SHP77 treated with DMSO at 0.1 percent for 48 hours (cell line): ENCODE results near the gene GALNT10.
"Not testable (repeated sequence)": the region's sequence is repeated elsewhere in the genome, so short reads cannot be mapped to it uniquely, and the experiment has no call there.

Experiments used
- DNase-seq: peaks from one replicate; lab custom pipeline; 2025; lab: John Stamatoyannopoulos, UW

The GALNT10 gene, protein sequence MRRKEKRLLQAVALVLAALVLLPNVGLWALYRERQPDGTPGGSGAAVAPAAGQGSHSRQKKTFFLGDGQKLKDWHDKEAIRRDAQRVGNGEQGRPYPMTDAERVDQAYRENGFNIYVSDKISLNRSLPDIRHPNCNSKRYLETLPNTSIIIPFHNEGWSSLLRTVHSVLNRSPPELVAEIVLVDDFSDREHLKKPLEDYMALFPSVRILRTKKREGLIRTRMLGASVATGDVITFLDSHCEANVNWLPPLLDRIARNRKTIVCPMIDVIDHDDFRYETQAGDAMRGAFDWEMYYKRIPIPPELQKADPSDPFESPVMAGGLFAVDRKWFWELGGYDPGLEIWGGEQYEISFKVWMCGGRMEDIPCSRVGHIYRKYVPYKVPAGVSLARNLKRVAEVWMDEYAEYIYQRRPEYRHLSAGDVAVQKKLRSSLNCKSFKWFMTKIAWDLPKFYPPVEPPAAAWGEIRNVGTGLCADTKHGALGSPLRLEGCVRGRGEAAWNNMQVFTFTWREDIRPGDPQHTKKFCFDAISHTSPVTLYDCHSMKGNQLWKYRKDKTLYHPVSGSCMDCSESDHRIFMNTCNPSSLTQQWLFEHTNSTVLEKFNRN

DNA sequence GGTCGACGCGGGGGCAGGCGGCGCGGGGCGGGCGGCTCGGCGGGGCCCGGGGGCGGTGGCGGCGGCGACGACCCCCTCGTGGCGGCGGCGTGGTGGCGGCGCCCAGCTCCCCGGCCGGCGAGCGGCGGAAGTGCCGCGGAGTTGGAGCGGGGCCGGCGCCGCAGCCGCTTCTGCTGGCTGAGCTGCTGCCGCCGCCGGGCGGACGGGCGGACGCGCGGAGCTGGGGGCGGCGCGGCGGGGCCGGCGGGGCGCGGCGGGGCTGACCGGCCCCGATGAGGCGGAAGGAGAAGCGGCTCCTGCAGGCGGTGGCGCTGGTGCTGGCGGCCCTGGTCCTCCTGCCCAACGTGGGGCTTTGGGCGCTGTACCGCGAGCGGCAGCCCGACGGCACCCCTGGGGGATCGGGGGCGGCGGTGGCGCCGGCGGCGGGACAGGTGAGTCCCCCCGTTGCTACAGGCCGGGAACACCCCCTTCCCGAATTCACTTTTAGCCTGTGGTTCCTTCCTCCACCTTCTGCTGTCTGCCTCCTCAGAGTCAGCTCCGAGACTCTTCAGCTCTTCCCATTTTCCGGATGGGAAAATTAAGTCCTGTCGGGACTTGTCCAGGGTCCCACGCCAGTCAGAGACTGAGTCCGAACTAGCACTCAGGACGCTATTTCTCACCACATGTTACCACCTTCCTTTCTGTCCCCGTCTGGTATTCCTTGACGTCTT, at the start of gene GALNT10:
Gene GALNT10 (plus strand): TSS at position 139 of the 710 bp plus-strand sequence. CDS start 134 bp downstream, at position 273.
- DNase-seq = no peak

DNA sequence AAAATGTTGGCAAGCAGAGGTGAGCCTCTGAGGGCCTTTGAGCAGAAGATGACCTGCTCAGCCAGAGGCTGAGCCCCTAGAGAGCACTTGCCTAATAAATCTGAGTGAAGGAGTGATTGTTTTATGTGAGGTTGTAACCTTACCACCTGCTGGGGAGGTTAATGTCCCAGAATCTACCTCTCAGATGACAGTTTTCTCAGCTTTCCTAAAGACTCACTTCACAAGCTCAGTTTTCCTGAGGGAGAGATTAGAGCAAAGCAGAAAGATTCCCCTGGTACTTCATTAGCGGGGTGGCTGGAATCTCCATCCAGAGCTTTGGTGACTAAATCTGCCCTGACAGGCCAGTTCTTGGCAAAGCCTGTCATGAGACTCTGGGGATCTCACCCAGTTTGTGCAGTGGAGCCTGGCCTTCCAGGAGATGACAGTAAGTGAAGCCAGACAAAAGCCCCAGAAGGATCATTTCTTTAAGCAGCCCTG, 48.8 kb upstream of the GALNT10 start:
- no peak for DNase-seq

DNA sequence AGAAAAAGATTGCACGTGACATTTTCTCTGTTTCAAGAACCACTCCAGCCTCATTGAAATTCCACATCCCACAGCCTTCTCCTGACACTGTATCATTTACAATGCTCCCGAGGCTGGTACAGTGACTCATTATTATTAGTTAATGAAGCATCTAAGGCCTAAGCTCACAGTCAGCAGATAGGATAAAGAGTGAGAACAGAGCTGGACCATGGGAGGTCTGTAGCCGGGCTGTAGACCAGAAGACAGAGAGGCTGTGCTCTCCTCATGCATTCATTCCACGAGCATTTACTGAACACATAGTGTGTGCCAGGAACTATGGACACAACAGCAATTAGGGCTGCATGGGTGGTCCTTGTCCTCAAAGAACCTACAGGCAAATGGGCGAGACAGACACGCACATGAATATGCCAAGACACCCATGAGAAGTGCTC, 47.3 kb upstream of the GALNT10 start:
- no peak for DNase-seq

DNA sequence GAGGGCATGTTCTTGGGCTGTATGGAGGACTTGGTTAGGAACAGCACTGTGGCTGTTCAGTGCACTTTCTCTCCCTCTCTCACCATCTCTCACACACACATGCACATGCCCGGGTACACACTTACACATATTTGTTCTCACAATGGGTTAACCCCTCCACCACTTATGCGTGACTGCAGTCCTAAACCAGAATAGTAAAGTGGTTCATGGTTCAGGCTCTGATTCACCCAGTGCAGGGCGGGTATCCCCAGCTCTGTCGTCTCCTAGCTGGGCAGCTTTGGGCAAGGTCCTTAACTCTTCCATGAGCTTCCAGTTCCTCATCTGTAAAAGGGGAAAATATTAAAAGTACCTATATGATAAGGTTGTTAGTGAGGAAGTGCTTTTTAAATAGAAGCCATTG, 45.3 kb upstream of the GALNT10 start:
- DNase-seq = no peak

DNA sequence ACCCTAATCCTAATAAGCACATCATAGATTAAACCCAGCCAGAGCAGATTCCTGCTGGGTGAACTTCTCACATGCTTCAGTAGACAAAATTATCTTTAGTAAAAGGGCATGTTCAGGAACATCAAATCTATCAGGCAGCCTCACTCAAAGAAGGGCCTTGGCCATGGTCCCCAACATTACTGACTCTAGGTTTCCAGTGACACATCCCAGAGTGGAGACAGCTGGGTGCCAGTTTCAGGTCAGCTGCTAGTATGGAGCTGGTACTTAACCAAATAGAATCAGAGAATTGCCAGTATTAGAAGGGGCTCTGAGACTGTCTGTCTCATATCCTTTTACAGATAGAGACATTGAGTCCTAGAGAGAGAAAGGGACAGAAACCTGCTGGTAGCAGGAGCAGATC, 44.1 kb upstream of the GALNT10 start:
- DNase-seq = no peak

DNA sequence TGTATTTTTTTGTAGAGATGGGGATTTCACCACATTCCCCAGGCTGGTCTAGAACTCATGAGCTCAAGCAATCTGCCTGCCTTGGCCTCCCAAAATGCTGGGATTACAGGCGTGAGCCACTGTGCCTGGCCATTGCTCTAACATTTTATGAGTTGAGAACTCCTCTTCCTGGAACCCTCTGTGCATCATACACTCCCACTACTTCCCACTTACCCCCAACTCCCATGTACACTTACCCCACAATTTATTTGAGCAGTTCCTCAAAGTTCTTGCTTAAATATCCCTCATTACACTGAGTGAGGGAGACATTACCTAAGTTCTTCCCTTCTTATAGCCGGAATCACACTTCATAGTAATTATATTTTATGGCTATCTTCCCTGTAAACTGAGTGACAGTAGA, 42.9 kb upstream of the GALNT10 start:
- DNase-seq = no peak

DNA sequence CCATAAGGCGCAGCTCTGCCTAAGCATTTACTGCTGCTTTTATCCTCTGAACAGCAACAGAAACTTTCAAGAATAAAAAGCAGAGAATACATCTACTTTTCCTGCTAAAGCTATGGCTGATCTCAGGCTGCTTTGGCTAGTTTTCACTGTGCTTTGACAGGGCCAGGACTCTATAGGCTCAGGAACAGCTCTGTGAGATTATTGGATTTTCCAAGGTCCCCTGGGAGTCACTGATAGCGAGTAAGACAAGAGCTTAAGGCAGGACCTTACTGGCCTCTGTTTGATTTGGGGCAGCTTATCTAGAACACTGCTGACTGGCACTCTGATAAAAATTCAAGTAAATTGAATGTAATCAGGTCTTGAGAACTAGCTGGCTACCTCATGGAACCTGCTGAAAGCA, 40.1 kb upstream of the GALNT10 start:
- DNase-seq = not testable (repeated sequence)

DNA sequence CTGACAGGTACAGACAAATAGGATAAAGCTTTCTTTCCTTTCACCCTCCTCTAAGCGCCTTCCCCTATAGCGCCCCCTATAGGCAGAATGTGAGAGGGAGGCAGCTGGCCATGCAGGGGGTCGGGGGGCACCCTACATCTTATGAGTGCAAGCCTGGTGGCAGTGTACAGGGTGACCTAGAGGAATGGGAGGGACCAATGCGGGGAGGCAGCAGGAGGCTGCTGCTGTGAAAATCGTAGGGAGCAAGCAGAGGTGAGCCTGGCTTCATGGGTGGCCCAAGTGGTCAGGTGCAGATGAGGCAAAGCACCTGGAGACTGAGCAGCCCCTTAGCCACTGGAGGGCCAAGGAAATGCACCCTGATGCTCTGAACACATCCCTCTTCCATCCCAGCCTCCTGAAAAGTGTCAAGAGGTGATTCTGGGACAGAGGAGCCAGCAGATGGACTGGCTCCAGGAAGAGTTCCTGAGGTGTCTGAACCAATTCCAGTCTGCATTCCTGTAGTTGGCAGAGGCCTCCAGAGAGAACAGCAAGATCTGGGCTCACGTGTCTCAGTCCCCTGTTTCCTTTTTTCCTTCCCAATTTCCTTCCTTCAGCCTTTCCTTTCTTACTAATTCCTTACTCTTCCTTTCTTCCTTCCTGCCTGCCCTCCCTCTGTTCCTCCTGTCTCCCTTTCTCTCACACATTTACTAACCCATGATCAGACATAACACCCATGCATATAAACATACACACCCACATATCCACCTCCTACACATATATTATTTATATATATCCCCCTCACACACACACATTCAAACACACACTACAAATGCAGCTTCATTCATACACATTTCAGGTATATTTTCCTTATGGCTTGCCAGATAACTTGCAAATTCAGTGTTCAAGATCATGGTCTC, 32.8 kb upstream of the GALNT10 start:
- no peak for DNase-seq

DNA sequence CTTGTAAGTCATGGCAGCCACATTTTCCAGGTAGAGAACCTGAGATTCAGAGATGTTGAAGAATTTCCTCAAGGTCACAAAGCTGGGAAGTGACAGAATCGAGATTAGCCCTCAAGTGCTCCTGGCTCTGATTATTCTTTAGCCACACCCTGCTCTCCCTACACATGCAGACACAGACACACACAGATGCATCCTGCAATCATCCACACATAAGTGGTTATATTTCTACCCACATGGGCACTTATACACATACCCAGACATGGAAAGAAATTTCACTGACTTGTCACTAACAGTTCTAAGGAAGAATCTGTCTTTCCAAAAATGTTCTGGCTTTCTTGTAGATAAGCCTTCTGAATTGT, 32.2 kb upstream of the GALNT10 start:
- DNase-seq = no peak

DNA sequence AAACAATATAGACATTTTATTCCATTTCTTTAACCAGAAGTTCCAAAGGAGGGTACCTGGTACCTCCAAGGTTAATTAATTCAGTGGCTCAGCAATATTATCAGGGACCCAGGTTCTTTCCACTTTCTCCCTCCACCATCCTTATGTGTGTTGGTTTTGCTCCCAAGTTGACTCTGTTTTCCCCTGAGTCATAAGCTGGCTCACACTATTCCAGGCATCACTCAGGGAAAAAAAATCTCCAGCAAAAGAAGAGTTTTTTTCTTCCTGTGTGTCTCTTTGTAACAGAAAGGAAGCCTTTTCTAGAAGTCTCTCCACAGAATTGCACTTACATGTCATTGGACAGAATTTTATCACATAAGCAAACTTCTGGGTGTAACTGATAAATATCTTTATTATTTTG, 31.2 kb upstream of the GALNT10 start:
- DNase-seq = no peak

DNA sequence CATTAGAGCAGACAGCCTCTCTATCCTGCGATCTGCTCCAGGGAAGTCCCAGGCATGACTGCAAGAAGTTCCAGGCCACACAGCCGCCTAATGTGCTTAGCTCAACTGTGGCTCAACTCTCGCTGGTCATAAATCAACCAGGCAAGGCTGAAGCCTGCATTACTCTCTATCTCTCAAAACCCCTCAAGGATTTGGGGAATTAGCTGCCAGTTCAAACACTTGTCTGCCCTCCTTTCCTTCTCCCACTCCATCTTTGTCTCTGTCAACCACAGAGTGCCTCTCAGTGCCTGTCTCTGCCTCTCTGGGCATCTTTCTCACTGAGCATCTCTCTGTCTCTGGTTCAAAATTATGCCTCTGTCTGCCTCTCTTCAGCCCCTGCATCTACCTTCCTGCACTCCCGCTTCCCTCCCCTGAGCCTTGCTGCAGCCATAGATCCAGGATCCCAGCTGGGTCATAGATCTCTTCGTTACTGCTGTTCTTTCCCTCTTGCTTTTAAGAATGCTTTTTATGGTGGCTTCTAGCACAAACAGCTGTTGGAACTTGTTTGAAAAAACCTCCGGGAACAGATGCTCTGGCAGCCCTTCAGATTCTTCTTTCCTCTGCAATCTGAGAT, 27.9 kb upstream of the GALNT10 start:
- DNase-seq = no peak

DNA sequence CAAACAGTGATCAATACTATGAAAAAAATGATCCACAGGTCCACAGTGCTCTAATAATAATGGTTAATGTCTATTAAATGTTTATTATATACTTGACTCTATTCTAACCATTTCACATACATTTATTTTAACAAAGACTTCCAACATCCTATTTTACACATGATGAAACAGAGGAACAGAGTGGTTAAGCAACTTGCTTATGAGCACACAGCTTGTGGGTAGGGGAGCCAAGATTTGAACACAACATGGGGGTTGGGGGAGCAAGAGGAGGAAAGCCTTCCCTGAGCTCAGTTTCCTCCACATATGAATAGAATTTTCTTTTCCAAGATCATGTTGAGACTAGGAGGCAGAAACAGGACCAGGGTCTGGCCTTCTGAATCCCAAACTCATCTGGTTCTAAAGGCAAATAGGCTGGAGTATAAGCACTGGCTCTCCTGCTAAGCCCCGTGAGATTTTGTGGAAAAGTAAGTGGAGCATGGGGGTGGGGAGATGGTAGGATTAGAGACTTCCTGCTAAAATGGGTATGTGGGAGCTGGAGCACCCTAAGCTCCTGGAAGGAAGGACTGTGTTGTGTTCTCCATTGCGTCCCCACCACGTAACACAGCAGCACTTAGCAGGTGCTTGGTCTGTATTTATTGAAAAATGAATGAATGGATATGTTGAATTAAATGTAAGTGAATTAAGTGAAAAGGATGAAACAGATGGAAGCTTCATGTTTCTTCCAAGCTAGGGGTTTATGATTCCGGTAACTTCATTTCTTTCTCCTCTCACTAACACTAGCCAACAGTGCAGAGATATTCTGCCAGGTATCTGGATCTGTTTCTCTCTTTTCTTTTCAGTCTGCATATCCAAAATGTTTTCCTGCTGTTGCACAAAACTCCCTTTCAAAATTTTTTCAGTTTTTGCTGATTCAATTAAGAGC, 26.9 kb upstream of the GALNT10 start:
- DNase-seq = no peak

DNA sequence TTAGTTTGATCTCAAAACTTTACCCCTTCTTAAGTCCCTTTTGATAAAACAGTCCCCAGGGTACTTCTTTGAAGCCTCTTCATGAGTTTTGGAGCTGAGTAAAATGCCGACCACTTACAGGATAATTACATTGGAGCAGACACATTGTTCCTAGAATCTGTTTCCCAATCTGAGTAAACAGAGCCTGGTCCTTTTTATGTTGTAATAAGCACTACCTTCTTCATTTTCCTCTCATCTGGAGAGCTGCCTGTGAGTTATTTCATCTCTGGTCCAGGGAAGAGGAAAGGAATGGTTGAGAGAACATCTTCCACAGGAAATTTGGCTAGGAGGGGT, 26.3 kb upstream of the GALNT10 start:
- no peak for DNase-seq

DNA sequence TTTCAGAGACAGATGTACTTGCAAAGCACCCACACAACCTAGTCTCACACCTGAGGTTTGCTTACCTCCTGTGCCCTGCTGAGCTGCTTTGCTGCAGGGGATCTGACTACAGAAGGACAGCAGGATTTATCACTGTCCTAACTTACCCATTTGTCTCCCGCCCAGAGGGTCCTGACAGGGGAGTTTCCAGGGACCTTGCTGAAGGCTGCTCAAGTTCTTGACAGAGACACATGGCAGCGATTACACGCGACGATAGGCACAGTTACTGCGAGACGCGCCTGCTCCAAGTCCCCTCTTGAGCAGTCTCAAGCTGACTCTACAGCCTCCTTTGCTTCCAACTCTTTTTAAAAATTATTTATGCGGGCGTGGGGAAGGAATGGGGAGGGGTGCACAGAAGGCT, 24.6 kb upstream of the GALNT10 start:
- DNase-seq = no peak

DNA sequence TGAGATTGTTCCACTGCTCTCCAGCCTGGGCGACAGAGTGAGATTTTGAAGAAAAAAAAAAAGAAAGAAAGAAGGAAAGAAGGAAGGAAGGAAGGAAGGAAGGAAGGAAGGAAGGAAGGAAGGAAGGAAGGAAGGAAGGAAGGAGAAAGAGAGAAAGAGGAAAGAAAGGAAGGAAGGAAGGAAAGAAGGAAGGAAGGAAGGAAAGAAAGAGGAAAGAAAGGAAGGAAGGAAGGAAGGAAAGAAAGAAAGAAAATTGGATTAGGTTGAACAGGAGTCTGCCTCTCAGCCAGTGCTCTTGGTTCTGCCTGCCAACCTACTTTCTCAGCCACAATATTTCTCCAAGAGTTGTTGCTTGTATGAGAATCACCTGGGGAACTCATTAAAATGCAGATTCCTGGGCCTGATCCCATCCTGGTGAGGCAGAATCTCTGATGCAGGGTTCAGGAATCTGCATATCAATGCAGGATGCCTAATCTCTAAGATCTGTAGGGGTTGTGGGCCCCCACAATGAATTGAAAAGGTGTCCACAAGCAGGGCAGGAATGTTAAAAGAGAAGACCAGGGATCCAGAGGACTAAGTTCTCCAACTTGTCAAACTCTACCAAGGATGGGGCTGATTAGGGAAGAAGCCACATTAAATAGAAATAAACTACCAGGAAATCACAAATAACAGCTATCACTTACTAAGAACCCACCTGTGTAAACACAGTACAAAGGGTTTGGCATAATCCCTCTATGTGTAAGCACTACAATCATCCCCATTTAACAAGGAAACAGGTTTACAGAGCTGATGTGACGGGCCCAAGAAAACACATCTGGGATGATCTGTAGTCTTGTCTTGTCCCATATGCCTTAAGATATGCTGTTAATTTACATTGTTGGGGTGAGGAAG, 23.4 kb upstream of the GALNT10 start:
- DNase-seq = no peak

DNA sequence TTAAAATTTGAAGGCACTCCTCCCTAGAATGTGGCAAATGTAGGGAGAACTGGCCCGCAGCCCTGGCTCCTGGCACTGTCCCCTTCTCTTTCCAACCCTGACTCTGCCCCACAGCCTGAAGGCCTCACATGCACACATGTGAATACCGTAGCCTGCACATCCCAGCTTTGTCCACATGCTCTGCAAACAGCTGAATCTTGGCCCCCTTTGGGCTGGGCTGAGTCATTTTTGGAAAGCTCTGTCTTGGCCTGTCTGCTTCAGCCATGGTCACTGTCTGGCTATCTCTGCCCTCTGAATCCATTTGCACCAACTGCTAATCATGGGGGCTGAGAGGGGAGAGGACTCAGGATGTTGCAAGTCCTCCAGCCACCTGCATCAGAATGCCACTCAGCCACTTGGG, 22.1 kb upstream of the GALNT10 start:
- no peak for DNase-seq

DNA sequence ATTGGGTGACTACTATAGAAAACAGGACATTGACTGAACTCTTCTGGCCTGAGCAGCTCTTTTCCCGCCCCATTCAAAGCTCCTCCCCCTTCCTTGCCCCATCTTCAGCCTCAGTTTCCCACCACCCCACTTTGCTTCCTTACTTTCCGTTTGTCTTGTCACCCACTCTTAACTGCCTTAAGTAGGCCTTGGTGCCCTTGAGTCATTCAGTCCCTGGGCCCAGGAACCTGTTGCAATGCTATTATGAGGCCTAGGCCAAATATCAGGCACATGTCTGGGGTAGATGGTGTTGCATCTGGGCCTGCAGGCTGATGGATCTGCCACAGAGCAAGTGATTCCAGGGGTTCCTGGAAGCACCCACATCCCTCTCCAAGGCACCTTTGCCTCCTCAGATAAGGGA, 17.7 kb upstream of the GALNT10 start:
- DNase-seq = no peak

DNA sequence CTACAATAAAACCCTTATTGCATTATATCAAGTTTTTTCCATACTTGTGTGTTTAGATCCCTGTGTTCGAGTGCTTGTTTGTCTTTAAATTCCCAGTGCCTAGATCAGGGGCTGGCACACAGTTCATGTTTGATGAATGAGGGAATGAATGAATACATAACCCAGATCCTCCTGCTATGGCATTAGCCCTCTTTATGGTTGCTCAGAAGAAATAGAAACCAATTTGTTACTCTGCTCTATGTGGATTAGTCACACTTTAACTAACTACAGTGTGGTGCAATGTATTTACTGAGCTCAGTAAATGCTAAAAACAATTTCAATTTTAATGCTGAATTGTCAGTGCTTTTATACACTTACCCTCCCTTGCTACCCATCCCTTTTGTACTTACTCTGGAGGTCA, 16.4 kb upstream of the GALNT10 start:
- no peak for DNase-seq

DNA sequence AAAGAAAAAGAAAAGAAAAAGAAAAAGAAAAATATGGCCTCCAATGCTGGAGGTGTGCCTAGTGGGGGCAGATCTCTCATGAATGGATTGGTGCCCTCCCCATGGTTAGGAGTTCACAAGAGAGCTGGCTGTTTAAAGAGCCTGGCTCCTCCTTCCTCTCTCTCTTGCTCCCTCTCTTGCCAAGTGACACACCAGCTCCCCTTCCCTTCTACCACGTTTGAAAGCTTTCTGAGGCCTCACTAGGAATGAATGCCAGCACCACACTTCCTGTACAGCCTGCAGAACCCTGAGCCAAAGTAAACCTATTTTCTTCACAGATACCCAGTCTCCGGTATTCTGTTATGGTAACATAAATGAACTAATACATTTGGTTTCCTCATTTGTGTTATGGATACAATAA, 14.4 kb upstream of the GALNT10 start:
- DNase-seq = no peak

DNA sequence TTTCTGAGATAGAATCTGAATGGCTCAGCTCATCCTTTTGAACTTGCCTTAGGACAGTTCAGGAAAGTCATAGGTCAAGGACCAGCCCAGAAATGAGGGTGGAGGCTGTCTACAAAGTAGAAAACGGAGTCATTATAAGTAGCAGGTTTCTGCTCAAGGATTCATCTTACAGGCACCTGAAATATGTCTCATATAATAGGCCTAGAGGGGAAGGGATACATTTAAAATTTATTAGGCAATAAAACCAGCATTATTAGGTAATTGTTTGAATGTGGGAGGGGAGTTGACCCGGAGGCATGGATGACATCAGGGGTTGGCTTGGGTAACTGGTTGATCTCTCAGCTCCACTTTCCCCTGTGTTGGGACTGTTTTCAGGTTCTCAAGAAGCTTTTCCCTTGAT, 11.9 kb upstream of the GALNT10 start:
- DNase-seq = no peak
